ENCODE results near the gene ALKAL2.

ALKAL2 gene, protein sequence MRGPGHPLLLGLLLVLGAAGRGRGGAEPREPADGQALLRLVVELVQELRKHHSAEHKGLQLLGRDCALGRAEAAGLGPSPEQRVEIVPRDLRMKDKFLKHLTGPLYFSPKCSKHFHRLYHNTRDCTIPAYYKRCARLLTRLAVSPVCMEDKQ

DNA sequence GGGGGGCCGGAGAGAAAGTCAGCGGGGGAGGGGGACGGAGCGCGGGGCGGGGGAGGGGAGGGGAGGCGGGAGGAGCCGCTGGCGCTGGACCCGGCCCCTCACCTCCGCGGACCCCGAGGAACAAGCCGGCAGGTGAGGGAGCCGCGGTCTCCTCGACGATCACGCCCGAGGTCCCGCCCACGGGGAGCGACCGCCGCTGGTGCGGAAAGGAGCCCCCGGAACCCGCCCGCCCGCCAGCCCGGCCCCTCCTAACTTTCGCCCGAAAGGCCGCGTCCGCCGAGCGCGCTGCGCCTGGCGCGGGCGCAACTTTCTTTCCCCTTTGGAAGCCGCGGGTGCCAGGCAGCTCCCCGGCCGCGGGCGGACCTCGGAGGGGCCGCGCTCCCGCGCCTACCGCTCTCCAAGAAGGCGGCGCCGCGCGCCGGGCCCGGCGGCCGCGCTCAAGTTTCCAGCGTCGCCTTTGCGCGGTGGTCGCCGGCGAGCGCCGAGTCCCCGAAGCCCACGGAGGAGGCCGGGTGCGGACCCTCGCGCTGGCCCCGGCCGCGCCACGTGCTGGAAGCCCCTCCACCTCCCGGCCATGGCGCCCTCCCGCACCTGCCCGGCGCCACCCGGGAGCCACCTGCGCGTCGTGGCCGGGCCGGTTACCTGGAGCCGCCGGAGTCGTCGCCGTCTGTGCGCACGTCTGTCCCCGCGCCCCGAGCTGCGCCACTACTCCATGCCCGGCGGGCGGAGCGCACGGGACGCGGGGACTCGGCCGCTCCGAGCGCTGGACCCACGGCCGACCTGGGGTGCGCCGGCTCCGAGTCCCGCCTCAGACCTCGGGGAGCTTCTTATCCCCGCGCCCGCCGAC lies at the start of gene ALKAL2:
Gene ALKAL2 (minus strand): TSS at position 181 of the 847 bp plus-strand sequence. CDS start 256 bp downstream, outside the sequence.
- no peak for TF ChIP-seq CTCF (IDR thresholded peaks at IDR 0.05)

GRCh38 chr2:336360-336759 lies 48.5 kb upstream of the ALKAL2 start:
- TF ChIP-seq CTCF (IDR thresholded peaks at IDR 0.05) = no peak

GRCh38 chr2:332592-332991 lies 44.7 kb upstream of the ALKAL2 start:
- TF ChIP-seq CTCF (IDR thresholded peaks at IDR 0.05) = no peak

- TF ChIP-seq CTCF (IDR thresholded peaks at IDR 0.05) = no peak
Measured at GRCh38 chr2:328761-329160, 40.9 kb upstream of the ALKAL2 start.

DNA sequence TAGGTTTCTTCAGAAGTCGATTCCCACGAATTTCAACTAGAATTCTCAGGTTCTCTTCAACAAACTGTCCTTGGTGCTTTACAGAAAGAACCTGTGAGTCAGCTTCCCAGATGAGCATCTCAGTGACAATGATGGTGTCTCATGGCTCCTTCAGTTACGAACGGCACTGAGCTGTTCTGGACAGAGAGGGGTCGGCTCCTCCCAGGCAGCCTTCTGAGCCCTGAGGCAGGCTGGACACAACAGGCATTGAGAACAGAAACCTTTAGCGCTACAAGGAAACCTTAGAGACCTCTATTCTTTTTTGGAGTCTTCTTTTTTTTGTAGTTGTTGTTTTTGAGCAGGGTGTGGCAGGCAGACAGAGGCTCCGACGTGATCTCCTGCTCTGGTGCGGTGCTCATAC lies 35.1 kb upstream of the ALKAL2 start:
- TF ChIP-seq CTCF (IDR thresholded peaks at IDR 0.05) = no peak

- TF ChIP-seq CTCF (IDR thresholded peaks at IDR 0.05) = no peak
Measured at GRCh38 chr2:322326-322725, 34.4 kb upstream of the ALKAL2 start.

DNA sequence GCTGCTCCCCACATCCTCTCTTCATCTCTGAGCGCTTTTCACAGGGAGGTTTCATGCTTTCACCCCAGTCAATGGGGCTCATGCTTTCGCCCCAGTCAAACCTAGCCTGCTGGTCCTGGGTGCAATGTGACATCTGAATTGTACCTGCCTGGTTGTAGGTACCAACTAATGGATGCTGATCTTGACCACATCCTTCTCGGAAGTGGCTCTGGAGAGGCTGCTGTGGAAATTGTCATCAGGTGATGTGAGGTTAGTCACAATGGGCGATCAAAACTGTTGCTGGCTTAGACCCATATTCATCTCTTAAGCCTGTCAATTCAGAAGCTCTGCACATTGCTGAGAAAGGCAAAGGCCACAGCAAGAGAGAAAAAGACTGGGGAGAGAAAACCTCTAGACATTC lies 32.7 kb upstream of the ALKAL2 start:
- no peak for TF ChIP-seq CTCF (IDR thresholded peaks at IDR 0.05)

Measured in LNCAP (cell line).